ENCODE results near the gene NOX5. TPM values are rescaled to one million over a fixed set of nuclear protein-coding genes. Genes with fewer than 3 reads are reported as not detected.

NOX5 gene
- total RNA-seq, 1 experiment from 2014 or later = not detected

GRCh38 chr15:68994981-68995761 lies 19.3 kb upstream of the NOX5 start:
- CTCF ChIA-PET = interaction anchor here (0.7 kb wide), 1 partner anchor 224 kb away, joined by 4 read pairs; no protein-coding TSS in a partner anchor
- POLR2A ChIA-PET (ENCODE audit: low non-redundant PET) = no interaction called here
- no peaks in the 10 kb centered on the region for H3K4me1 ChIP-seq (ENCODE audit: insufficient read depth, low read length, poor library complexity, severe bottlenecking)
- no peak overlapping the region for H3K27ac ChIP-seq (ENCODE audit: low read depth, low read length, poor library complexity, severe bottlenecking)
- no peaks in the 10 kb centered on the region for H3K27me3 ChIP-seq (replicated peaks; ENCODE audit: insufficient read depth, low read depth, low read length, poor library complexity)
- H3K9me3 ChIP-seq (ENCODE audit: low read depth, low read length, poor library complexity, severe bottlenecking) = no peaks in the 10 kb centered on the region
- no TSS peak for BruUV-seq (replicated peaks)
- no peaks in the 10 kb centered on the region for H3K36me3 ChIP-seq (ENCODE audit: insufficient read depth, low read length, poor library complexity, severe bottlenecking)
- intact Hi-C loops (cut with micrococcal nuclease; ENCODE audit: unreplicated experiment) = no loop called here
- no peak overlapping the region for H3K4me3 ChIP-seq (ENCODE audit: low read depth, low read length, poor library complexity, severe bottlenecking)
- TF ChIP-seq EZH2 (IDR thresholded peaks at IDR 0.05; ENCODE audit: borderline replicate concordance, low read depth, low read length, poor library complexity, severe bottlenecking) (no peak), CTCF (conservative IDR thresholded peaks at IDR 0.05; ENCODE audit: low read depth, low read length) (no peak)
- no peak for DNase-seq (ENCODE audit: low spot score)

GRCh38 chr15:68997050-68997449 lies 17.4 kb upstream of the NOX5 start:
- POLR2A ChIA-PET (ENCODE audit: low non-redundant PET) = no interaction called here
- DNase-seq (ENCODE audit: low spot score) = no peak
- BruUV-seq (replicated peaks) = no TSS peak
- intact Hi-C loops (cut with micrococcal nuclease; ENCODE audit: unreplicated experiment) = no loop called here
- Histone ChIP-seq H3K27ac (ENCODE audit: low read depth, low read length, poor library complexity, severe bottlenecking) (no peak overlapping the region), H3K36me3 (ENCODE audit: insufficient read depth, low read length, poor library complexity, severe bottlenecking) (no peaks in the 10 kb centered on the region), H3K4me3 (ENCODE audit: low read depth, low read length, poor library complexity, severe bottlenecking) (no peak overlapping the region), H3K4me1 (ENCODE audit: insufficient read depth, low read length, poor library complexity, severe bottlenecking) (no peaks in the 10 kb centered on the region), H3K9me3 (ENCODE audit: low read depth, low read length, poor library complexity, severe bottlenecking) (no peaks in the 10 kb centered on the region), H3K27me3 (replicated peaks; ENCODE audit: insufficient read depth, low read depth, low read length, poor library complexity) (no peaks in the 10 kb centered on the region)
- CTCF ChIA-PET = interaction anchor here (0.6 kb wide), 1 partner anchor 121 kb away, joined by 6 read pairs; no protein-coding TSS in a partner anchor
- no peak for TF ChIP-seq EZH2 (IDR thresholded peaks at IDR 0.05; ENCODE audit: borderline replicate concordance, low read depth, low read length, poor library complexity, severe bottlenecking)
- no peak for TF ChIP-seq CTCF (conservative IDR thresholded peaks at IDR 0.05; ENCODE audit: low read depth, low read length)

- Histone ChIP-seq H3K27ac (ENCODE audit: low read depth, low read length, poor library complexity, severe bottlenecking) (no peak overlapping the region), H3K4me3 (ENCODE audit: low read depth, low read length, poor library complexity, severe bottlenecking) (no peak overlapping the region), H3K9me3 (ENCODE audit: low read depth, low read length, poor library complexity, severe bottlenecking) (no peaks in the 10 kb centered on the region), H3K36me3 (ENCODE audit: insufficient read depth, low read length, poor library complexity, severe bottlenecking) (no peaks in the 10 kb centered on the region), H3K27me3 (replicated peaks; ENCODE audit: insufficient read depth, low read depth, low read length, poor library complexity) (no peaks in the 10 kb centered on the region), H3K4me1 (ENCODE audit: insufficient read depth, low read length, poor library complexity, severe bottlenecking) (no peaks in the 10 kb centered on the region)
- peak; percentile 15 for DNase-seq (ENCODE audit: low spot score)
- intact Hi-C loops (cut with micrococcal nuclease; ENCODE audit: unreplicated experiment) = no loop called here
- no peak for TF ChIP-seq EZH2 (IDR thresholded peaks at IDR 0.05; ENCODE audit: borderline replicate concordance, low read depth, low read length, poor library complexity, severe bottlenecking)
- ChIA-PET CTCF (no interaction called here), POLR2A (ENCODE audit: low non-redundant PET) (interaction anchor here (0.5 kb wide), 1 partner anchor 361 kb away, joined by 3 read pairs; no protein-coding TSS in a partner anchor)
- no TSS peak for BruUV-seq (replicated peaks)
Measured at GRCh38 chr15:68997930-68998777, 16.3 kb upstream of the NOX5 start.
